NCI-H446 treated with DMSO at 0.1 percent for 48 hours (cell line): ENCODE results near the gene FARP2.

Experiments used
- DNase-seq: peaks from one replicate; lab custom pipeline; 2025; lab: John Stamatoyannopoulos, UW

FARP2 gene

GRCh38 chr2:241323778-241324177 lies 32.3 kb upstream of the FARP2 start:
- no peak for DNase-seq

- DNase-seq, result no peak
Observed at GRCh38 chr2:241324775-241325174, 31.3 kb upstream of the FARP2 start.

- no peak for DNase-seq
Observed at GRCh38 chr2:241325257-241325656, 30.8 kb upstream of the FARP2 start.

- no peak for DNase-seq
Observed at GRCh38 chr2:241329669-241330615, 26.1 kb upstream of the FARP2 start.

- DNase-seq, result no peak
Observed at GRCh38 chr2:241330616-241330981, 25.5 kb upstream of the FARP2 start.

GRCh38 chr2:241334813-241335212 lies 21.3 kb upstream of the FARP2 start:
- DNase-seq, result no peak

- DNase-seq, result no peak
Observed at GRCh38 chr2:241339839-241340630, 16.1 kb upstream of the FARP2 start.

- DNase-seq, result no peak
Observed at GRCh38 chr2:241340631-241341163, 15.4 kb upstream of the FARP2 start.

GRCh38 chr2:241344925-241345651 lies 11.0 kb upstream of the FARP2 start:
- no peak for DNase-seq

GRCh38 chr2:241349941-241350340 lies 6.1 kb upstream of the FARP2 start:
- DNase-seq, result no peak

- DNase-seq, result no peak
Observed at GRCh38 chr2:241350530-241350877, 5.6 kb upstream of the FARP2 start.

GRCh38 chr2:241350878-241351639 lies 5.0 kb upstream of the FARP2 start:
- no peak for DNase-seq

- no peak for DNase-seq
Observed at GRCh38 chr2:241351640-241352031, 4.4 kb upstream of the FARP2 start.

- no peak for DNase-seq
Observed at GRCh38 chr2:241352227-241352626, 3.9 kb upstream of the FARP2 start.

- DNase-seq, result no peak
Observed at GRCh38 chr2:241354668-241355658, 1.1 kb upstream of the FARP2 start.

GRCh38 chr2:241356871-241357260 lies 781 bp downstream of the FARP2 start:
- DNase-seq, result no peak

GRCh38 chr2:241357531-241357930 lies 1.4 kb downstream of the FARP2 start:
- no peak for DNase-seq

GRCh38 chr2:241358470-241358869 lies 2.4 kb downstream of the FARP2 start:
- DNase-seq, result no peak

- no peak for DNase-seq
Observed at GRCh38 chr2:241359481-241360045, 3.5 kb downstream of the FARP2 start.

GRCh38 chr2:241363426-241363825 lies 7.3 kb downstream of the FARP2 start:
- DNase-seq, result no peak
